B cell (primary cell): Measurements from ENCODE around the gene ESR1. TPM values are rescaled to one million over a fixed set of nuclear protein-coding genes. Genes with fewer than 3 reads are reported as not detected.

Experiments used
- ATAC-seq: fragments of 200-7000 bp; cut with Tn5 transposase; one replicate; pipeline ENCODE4 v1.10.0; 2021; ENCODE audit warnings: low read depth, mild to moderate bottlenecking, moderate number of reproducible peaks, moderate library complexity
- CTCF ChIA-PET: fragments of 350-600 bp; sonication (Branson Sonifier 250); formaldehyde crosslinking; loops from one replicate; lab custom pipeline; 2021; ENCODE audit warnings: antibody characterized with exemption, inconsistent platforms; lab: Charles Lee
- POLR2A ChIA-PET: fragments of 350-600 bp; sonication (Branson Sonifier 250); formaldehyde crosslinking; loops from one replicate; lab custom pipeline; 2021; ENCODE audit warnings: antibody characterized with exemption; lab: Charles Lee
- DNase-seq: peaks from one replicate; pipeline ENCODE4 v3.0.0; 2013
- H2AFZ ChIP-seq: 2 replicates; pipeline ENCODE4 v1.6.1; 2012; ENCODE audit warnings: mild to moderate bottlenecking, low read depth, low read length; ENCODE audit not compliant: insufficient read depth, poor library complexity, severe bottlenecking
- H3K27ac ChIP-seq, 2 donors: 1 replicate in 1 of 2; 2 replicates in 1 of 2; pipeline ENCODE4 v1.5.1; 2012 to 2013; ENCODE audit warnings: low read length in 2 of 2, mild to moderate bottlenecking in 2 of 2, moderate library complexity in 1 of 2
- H3K27me3 ChIP-seq, 4 experiments: fragments of 200-600 bp in 1 of 4; sonication (generic) in 1 of 4; replicated peaks in 1 of 4; 1 replicate in 2 of 4; 2 replicates in 2 of 4; pipeline versions ENCODE4 v1.6.1 to v1.7.0; 2013 to 2016; ENCODE audit warnings: low read length in 3 of 4, mild to moderate bottlenecking in 2 of 4, mixed read lengths in 1 of 4, moderate library complexity in 1 of 4; ENCODE audit not compliant: insufficient read depth in 4 of 4, control insufficient read depth in 3 of 4; ENCODE audit errors: control extremely low read depth in 1 of 4
- H3K36me3 ChIP-seq, 2 experiments: replicated peaks in 1 of 2; 1 replicate in 1 of 2; 2 replicates in 1 of 2; pipeline versions ENCODE4 v1.6.1 to v1.7.1; 2013; ENCODE audit warnings: low read length in 1 of 2; ENCODE audit not compliant: insufficient read depth in 2 of 2, control insufficient read depth in 1 of 2; ENCODE audit errors: control extremely low read depth in 1 of 2, extremely low read depth in 1 of 2
- H3K4me1 ChIP-seq, 2 donors: fragments of 200-600 bp in 1 of 2; sonication (generic) in 1 of 2; 1 replicate in 1 of 2; 2 replicates in 1 of 2; pipeline versions ENCODE4 v1.5.1 to v1.6.1; 2013 to 2017; ENCODE audit warnings: low read length in 2 of 2; ENCODE audit not compliant: control insufficient read depth in 2 of 2, insufficient read depth in 2 of 2
- H3K4me2 ChIP-seq: replicated peaks from 2 replicates; pipeline ENCODE3; 2012; ENCODE audit warnings: mild to moderate bottlenecking, low read depth, low read length; ENCODE audit not compliant: poor library complexity, severe bottlenecking
- H3K4me3 ChIP-seq, 5 experiments: fragments of 200-600 bp in 1 of 5; sonication (generic) in 1 of 5; 1 replicate in 3 of 5; 2 replicates in 2 of 5; pipeline versions ENCODE4 v1.5.1 to v1.7.0; 2011 to 2016; ENCODE audit warnings: low read length in 4 of 5, mild to moderate bottlenecking in 4 of 5, low read depth in 2 of 5, control low read depth in 1 of 5, moderate library complexity in 1 of 5; ENCODE audit not compliant: insufficient read depth in 1 of 5; ENCODE audit errors: control extremely low read depth in 1 of 5, extremely low read depth in 1 of 5
- H3K79me2 ChIP-seq: fragments of 200-600 bp; sonication (generic); one replicate; pipeline ENCODE4 v1.6.0; 2016; ENCODE audit warnings: low read length; ENCODE audit not compliant: control insufficient read depth, insufficient read depth
- H3K9ac ChIP-seq: fragments of 200-600 bp; sonication (generic); 2 replicates; pipeline ENCODE4 v1.6.1; 2017; ENCODE audit warnings: mild to moderate bottlenecking, low read length, moderate library complexity
- H3K9me3 ChIP-seq, 3 donors: one replicate each; pipeline versions ENCODE4 v1.6.1 to v1.7.1; 2013; ENCODE audit warnings: low read length in 2 of 3; ENCODE audit not compliant: control insufficient read depth in 2 of 3, insufficient read depth in 1 of 3; ENCODE audit errors: control extremely low read depth in 1 of 3
- H4K20me1 ChIP-seq: 2 replicates; pipeline ENCODE4 v1.6.0; 2012; ENCODE audit warnings: mild to moderate bottlenecking, low read length; ENCODE audit not compliant: insufficient read depth, control insufficient read depth, poor library complexity, severe bottlenecking
- H3K27ac Mint-ChIP-seq: one replicate; pipeline ENCODE4 v1.8.0; 2021; ENCODE audit warnings: mixed read lengths
- H3K27me3 Mint-ChIP-seq: one replicate; pipeline ENCODE4 v1.8.0; 2021; ENCODE audit warnings: mixed read lengths
- H3K4me1 Mint-ChIP-seq: one replicate; pipeline ENCODE4 v1.8.0; 2021; ENCODE audit warnings: mixed read lengths
- H3K4me3 Mint-ChIP-seq: one replicate; pipeline ENCODE4 v1.8.0; 2021; ENCODE audit warnings: mixed read lengths
- H3K9me3 Mint-ChIP-seq: one replicate; pipeline ENCODE4 v1.8.0; 2022; ENCODE audit warnings: mixed read lengths; ENCODE audit not compliant: insufficient read depth
- CTCF ChIP-seq: fragments of 200-600 bp; IDR thresholded peaks from one replicate; pipeline ENCODE4 v1.8.0; 2022; ENCODE audit warnings: antibody characterized with exemption, mild to moderate bottlenecking
- EZH2 ChIP-seq: IDR thresholded peaks from 2 replicates; pipeline ENCODE4 v1.6.1; 2012; ENCODE audit warnings: borderline replicate concordance, low read depth, mild to moderate bottlenecking, moderate library complexity, low read length; ENCODE audit not compliant: insufficient read depth, poor library complexity, severe bottlenecking
- WGBS: methylation state at CpG from one replicate; pipeline ENCODE4 v1.1.5; 2013; ENCODE audit warnings: missing lambda C conversion rate; ENCODE audit not compliant: insufficient coverage; 5-methylcytosine and 5-hydroxymethylcytosine counted together
- intact Hi-C: fragments of 100-400 bp; cut with micrococcal nuclease; formaldehyde crosslinking; loops from one replicate; pipeline ENCODE4 v1.10.0; 2022
- polyA plus RNA-seq: library from polyadenylated mRNA; depleted of rRNA; stranded (reverse); fragments of >200 nt; gene quantifications from 2 replicates; pipeline ENCODE4 v1.2.3, GENCODE V29; 2012
- total RNA-seq, 2 donors: library from RNA; stranded (reverse); fragments of 120-200 nt in 1 of 2; gene quantifications; 1 replicate in 1 of 2; 2 replicates in 1 of 2; pipeline versions ENCODE4 v1.2.3 to v1.2.4, GENCODE V29; 2013 to 2022

Gene ESR1
- total and polyA plus RNA-seq, 2 donors (not counting 1 experiment from before 2014, with no cell fraction given): 0.46 to 5.9 TPM

DNA sequence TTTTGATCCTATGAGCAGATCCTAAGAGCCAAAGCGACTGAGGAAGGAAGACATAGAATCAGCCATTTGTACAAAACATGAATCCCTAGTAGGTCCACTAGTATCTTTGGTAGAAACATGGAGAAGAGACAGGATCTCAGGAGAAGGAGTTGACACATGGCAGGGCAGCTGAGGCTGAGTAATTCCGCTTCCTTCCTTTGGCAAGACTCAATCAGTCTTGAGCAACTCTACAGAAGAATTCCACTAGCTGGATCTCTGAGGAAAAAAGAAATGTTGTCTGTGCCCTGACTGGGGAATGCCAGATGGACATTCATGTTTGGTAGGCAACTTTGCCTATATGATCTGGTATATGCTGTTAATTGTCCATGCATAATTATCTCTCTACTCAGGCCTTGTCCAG lies 35.3 kb downstream of the ESR1 start:
- Histone ChIP-seq H3K27ac (no peak overlapping the region), H4K20me1 (no peaks in the 10 kb centered on the region), H3K79me2 (no peaks in the 10 kb centered on the region), H3K27me3 (no peaks in the 10 kb centered on the region), H3K4me2 (no peak overlapping the region), H3K4me1 (no peaks in the 10 kb centered on the region), H3K36me3 (no peaks in the 10 kb centered on the region), H2AFZ (no peak overlapping the region), H3K9me3 (no peaks in the 10 kb centered on the region), H3K9ac (no peak overlapping the region), H3K4me3 (no peak overlapping the region)
- intact Hi-C loops: no loop called here
- no peak overlapping the region for H3K4me3 Mint-ChIP-seq
- H3K27ac Mint-ChIP-seq: no peak overlapping the region
- ATAC-seq (no peak), DNase-seq (no peak)
- CTCF ChIA-PET: interaction anchor here (1.1 kb wide), 1 partner anchor 77 kb away, joined by 3 read pairs; no protein-coding TSS in a partner anchor
- no peak for TF ChIP-seq CTCF
- no peak for TF ChIP-seq EZH2
- POLR2A ChIA-PET: no interaction called here
- 86% methylated on average over 1 of the region's 2 CpGs for WGBS
- no peaks in the 10 kb centered on the region for H3K9me3 Mint-ChIP-seq
- no peaks in the 10 kb centered on the region for H3K4me1 Mint-ChIP-seq
- no peaks in the 10 kb centered on the region for H3K27me3 Mint-ChIP-seq

DNA sequence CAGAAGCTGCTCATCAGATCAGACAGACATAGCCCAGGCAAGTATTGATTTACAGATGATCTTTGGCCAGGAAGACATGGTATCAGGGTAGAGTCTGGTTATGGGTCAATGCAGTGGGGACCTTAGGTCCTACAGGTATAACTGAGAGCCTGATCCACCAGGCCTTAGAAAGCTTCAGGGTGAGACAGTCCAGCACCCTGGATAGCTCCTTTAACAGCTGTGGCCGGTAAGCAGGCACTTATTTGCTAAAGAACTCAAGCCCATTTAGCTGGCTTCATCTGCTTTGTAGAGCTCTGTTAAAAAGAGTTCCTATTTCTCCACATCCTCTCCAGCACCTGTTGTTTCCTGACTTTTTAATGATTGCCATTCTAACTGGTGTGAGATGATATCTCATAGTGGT lies 39.6 kb downstream of the ESR1 start:
- Histone ChIP-seq H3K4me2 (no peak overlapping the region), H3K27me3 (no peaks in the 10 kb centered on the region), H3K9me3 (no peaks in the 10 kb centered on the region), H3K79me2 (no peaks in the 10 kb centered on the region), H3K27ac (no peak overlapping the region), H3K4me3 (no peak overlapping the region), H3K4me1 (no peaks in the 10 kb centered on the region), H3K9ac (no peak overlapping the region), H3K36me3 (no peaks in the 10 kb centered on the region), H4K20me1 (no peaks in the 10 kb centered on the region), H2AFZ (no peak overlapping the region)
- Mint-ChIP-seq H3K27me3 (no peaks in the 10 kb centered on the region), H3K27ac (no peak overlapping the region), H3K4me3 (no peak overlapping the region), H3K4me1 (no peaks in the 10 kb centered on the region), H3K9me3 (no peaks in the 10 kb centered on the region)
- DNase-seq (no peak), ATAC-seq (no peak)
- ChIA-PET POLR2A (no interaction called here), CTCF (no interaction called here)
- no peak for TF ChIP-seq EZH2
- intact Hi-C loops: no loop called here
- WGBS: 90% methylated on average over 1 of the region's 1 CpG
